Thyroid gland (tissue), 4 donors: ENCODE data around the gene ADAMTS2.

Source experiments
- CTCF ChIP-seq, 6 experiments: fragments of 200-600 bp in 3 of 6; fragments of 450-650 bp in 3 of 6; sonication (generic) in 3 of 6; IDR thresholded peaks; one replicate each; pipeline ENCODE4 v1.5.1; 2016 to 2019; ENCODE audit warnings: antibody characterized with exemption in 6 of 6, mild to moderate bottlenecking in 2 of 6, inconsistent platforms in 1 of 6, moderate library complexity in 1 of 6
- POLR2A ChIP-seq, 2 donors: fragments of 450-650 bp; IDR thresholded peaks; one replicate each; pipeline ENCODE4 v1.6.1; 2017; ENCODE audit warnings: antibody characterized with exemption in 2 of 2, mild to moderate bottlenecking in 2 of 2, moderate library complexity in 1 of 2

- TF ChIP-seq POLR2A (IDR thresholded peaks at IDR 0.05) (no peak), CTCF (IDR thresholded peaks at IDR 0.05) (no peak)
Observed at GRCh38 chr5:179227229-179227579, 118.1 kb downstream of the ADAMTS2 start.
